Muscle of back (tissue), 11 donors: ENCODE data around the gene TAF1B. TPM values are rescaled to one million over a fixed set of nuclear protein-coding genes. Genes with fewer than 3 reads are reported as not detected.

Source experiments
- DNase-seq, 3 donors: peaks; one replicate each; pipeline versions ENCODE4 v3.0.0 to v3.0.0-alpha.2; 2013
- polyA plus RNA-seq, 10 donors: library from polyadenylated mRNA; unstranded; fragments of 120-200 nt; gene quantifications; one replicate each; pipeline ENCODE4 v1.2.1, GENCODE V29; 2013; ENCODE audit not compliant: insufficient read length in 10 of 10

Gene TAF1B
- polyA plus RNA-seq, 10 donors, result 10.0 to 19.2 (median 13.6) TPM

- no peak for DNase-seq
Measured at GRCh38 chr2:9964334-9964980, 121.2 kb downstream of the TAF1B start.

GRCh38 chr2:9965119-9965822 lies 122.0 kb downstream of the TAF1B start:
- no peak for DNase-seq

- DNase-seq, result no peak
Measured at GRCh38 chr2:9966491-9967022, 123.3 kb downstream of the TAF1B start.

GRCh38 chr2:9967053-9967775 lies 123.9 kb downstream of the TAF1B start:
- no peak for DNase-seq

- no peak for DNase-seq
Measured at GRCh38 chr2:9968553-9969497, 125.6 kb downstream of the TAF1B start.

- peak in 1 of 3 donors; percentile 62 for DNase-seq
Measured at GRCh38 chr2:9970200-9971044, 127.1 kb downstream of the TAF1B start.

- DNase-seq, result no peak
Measured at GRCh38 chr2:9971105-9971818, 128.0 kb downstream of the TAF1B start.

GRCh38 chr2:9971890-9972289 lies 128.6 kb downstream of the TAF1B start:
- DNase-seq, result no peak

GRCh38 chr2:9972621-9973479 lies 129.6 kb downstream of the TAF1B start:
- DNase-seq, result no peak

- no peak for DNase-seq
Measured at GRCh38 chr2:9973690-9974089, 130.4 kb downstream of the TAF1B start.

GRCh38 chr2:9974343-9974742 lies 131.1 kb downstream of the TAF1B start:
- DNase-seq, result no peak

GRCh38 chr2:9975328-9975727 lies 132.1 kb downstream of the TAF1B start:
- no peak for DNase-seq

- peak in 1 of 3 donors; percentile 90 for DNase-seq
Measured at GRCh38 chr2:9975805-9976447, 132.7 kb downstream of the TAF1B start.

GRCh38 chr2:9979977-9980376 lies 136.7 kb downstream of the TAF1B start:
- DNase-seq, result no peak

GRCh38 chr2:9980520-9980919 lies 137.2 kb downstream of the TAF1B start:
- no peak for DNase-seq

GRCh38 chr2:9981655-9982054 lies 138.4 kb downstream of the TAF1B start:
- DNase-seq, result no peak

GRCh38 chr2:9982248-9982647 lies 139.0 kb downstream of the TAF1B start:
- peak; percentile 72 to 79 (median 77) for DNase-seq

- DNase-seq, result no peak
Measured at GRCh38 chr2:9982891-9983290, 139.6 kb downstream of the TAF1B start.
